WERI-Rb-1 (cell line): ENCODE results near the gene CD200R1L.

Experiments
- DNase-seq: peaks from one replicate; pipeline ENCODE4 v3.0.0-alpha.2; 2020
- H3K27ac ChIP-seq: fragments of 250-450 bp; sonication (Bioruptor Pico); 2 replicates; pipeline ENCODE4 v1.5.1; 2020; ENCODE audit warnings: mild to moderate bottlenecking, moderate library complexity
- H3K27me3 ChIP-seq: fragments of 250-450 bp; sonication (Bioruptor Pico); 2 replicates; pipeline ENCODE4 v1.5.1; 2021; ENCODE audit warnings: mild to moderate bottlenecking, low read depth, moderate library complexity; ENCODE audit not compliant: insufficient read depth, severe bottlenecking
- H3K36me3 ChIP-seq: fragments of 250-450 bp; sonication (Bioruptor Pico); 2 replicates; pipeline ENCODE4 v1.5.1; 2020; ENCODE audit warnings: mild to moderate bottlenecking, moderate library complexity
- H3K4me3 ChIP-seq: 2 replicates; pipeline ENCODE4 v1.5.1; 2011; ENCODE audit warnings: low read depth, mild to moderate bottlenecking, control low read depth, low read length
- H3K9me3 ChIP-seq: fragments of 250-450 bp; sonication (Bioruptor Pico); 2 replicates; pipeline ENCODE4 v1.5.1; 2021; ENCODE audit warnings: mild to moderate bottlenecking, moderate library complexity; ENCODE audit not compliant: severe bottlenecking
- TF ChIP-seq, protein P1 (sequence below): IDR thresholded peaks from 2 replicates; pipeline ENCODE4 v1.5.1; 2011; ENCODE audit warnings: low read depth, mild to moderate bottlenecking, control low read depth, inconsistent platforms, low read length

CD200R1L gene

DNA sequence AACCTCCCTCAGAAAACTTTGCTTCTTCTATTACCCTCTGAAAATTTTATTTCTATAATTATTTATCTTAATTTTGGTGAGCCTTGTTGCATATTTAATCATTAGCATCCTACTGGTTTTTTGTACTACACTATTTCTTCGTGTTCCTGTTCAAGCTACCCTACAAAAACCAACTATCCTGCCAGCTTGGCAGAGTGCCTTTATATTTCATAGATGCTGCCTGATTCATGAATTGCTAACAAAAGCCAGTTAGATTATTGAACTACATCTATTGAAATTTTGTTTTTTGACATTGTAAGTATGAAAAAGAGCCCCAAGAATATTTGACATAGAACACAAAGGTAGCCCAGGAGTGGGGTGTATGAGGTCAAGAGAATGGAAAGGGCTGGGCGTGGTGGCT lies 78.9 kb downstream of the CD200R1L start:
- TF ChIP-seq, protein P1, sequence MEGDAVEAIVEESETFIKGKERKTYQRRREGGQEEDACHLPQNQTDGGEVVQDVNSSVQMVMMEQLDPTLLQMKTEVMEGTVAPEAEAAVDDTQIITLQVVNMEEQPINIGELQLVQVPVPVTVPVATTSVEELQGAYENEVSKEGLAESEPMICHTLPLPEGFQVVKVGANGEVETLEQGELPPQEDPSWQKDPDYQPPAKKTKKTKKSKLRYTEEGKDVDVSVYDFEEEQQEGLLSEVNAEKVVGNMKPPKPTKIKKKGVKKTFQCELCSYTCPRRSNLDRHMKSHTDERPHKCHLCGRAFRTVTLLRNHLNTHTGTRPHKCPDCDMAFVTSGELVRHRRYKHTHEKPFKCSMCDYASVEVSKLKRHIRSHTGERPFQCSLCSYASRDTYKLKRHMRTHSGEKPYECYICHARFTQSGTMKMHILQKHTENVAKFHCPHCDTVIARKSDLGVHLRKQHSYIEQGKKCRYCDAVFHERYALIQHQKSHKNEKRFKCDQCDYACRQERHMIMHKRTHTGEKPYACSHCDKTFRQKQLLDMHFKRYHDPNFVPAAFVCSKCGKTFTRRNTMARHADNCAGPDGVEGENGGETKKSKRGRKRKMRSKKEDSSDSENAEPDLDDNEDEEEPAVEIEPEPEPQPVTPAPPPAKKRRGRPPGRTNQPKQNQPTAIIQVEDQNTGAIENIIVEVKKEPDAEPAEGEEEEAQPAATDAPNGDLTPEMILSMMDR, result no peak
- Histone ChIP-seq H3K9me3 (no peaks in the 10 kb centered on the region), H3K27me3 (peaks cover 36% of the 10 kb centered on the region), H3K27ac (no peak overlapping the region), H3K36me3 (no peaks in the 10 kb centered on the region), H3K4me3 (no peak overlapping the region)
- no peak for DNase-seq

DNA sequence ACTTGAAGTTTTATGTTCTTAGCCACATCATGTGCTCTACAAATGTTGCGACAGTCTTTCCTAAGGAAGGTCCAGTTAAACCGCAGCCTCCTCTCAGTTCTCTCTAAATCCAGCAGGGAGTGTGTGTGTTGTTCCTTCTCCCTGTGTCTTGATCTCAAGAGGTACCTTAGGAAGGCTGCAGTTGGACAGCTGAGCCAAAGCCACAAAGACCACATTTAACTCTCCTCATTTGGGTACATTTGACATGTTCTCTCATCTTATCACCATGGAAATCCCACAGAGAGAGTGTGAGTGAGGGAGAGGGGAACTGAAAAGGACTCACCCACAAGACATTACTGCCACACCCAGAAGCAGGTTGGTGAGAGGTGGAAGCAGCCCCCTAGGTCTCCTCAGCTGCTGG lies 79.5 kb downstream of the CD200R1L start:
- H3K27me3 ChIP-seq, result peaks cover 37% of the 10 kb centered on the region
- H3K36me3 ChIP-seq, result no peaks in the 10 kb centered on the region
- H3K27ac ChIP-seq, result no peak overlapping the region
- no peak overlapping the region for H3K4me3 ChIP-seq
- TF ChIP-seq, protein P1, result no peak
- no peaks in the 10 kb centered on the region for H3K9me3 ChIP-seq
- no peak for DNase-seq
